ENCODE results near the gene NRBP1.
A peak's percentile ranks its signal among the peaks of the same experiment; 100 is the strongest.
"Not testable (repeated sequence)": the region's sequence is repeated elsewhere in the genome, so short reads cannot be mapped to it uniquely, and the experiment has no call there.

Gene NRBP1

DNA sequence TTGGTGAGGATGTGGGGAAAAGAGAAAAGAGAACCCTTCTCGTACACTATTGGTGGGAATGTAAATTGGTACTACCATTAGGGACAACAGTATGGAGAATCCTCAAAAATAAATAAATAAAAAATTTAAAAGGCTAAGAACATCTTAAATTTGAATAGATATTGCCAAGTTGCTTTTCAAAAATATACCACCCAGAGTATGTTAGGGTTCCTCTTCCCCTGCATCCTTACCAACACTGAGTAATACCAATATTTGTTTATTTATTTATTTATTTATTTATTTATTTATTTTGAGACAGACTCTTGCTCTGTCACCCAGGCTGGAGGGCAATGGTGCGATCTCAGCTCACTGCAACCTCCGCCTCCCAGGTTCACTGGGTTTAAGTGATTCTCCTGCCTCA is 5.5 kb upstream of the NRBP1 start:
- DNase-seq: no peak

DNA sequence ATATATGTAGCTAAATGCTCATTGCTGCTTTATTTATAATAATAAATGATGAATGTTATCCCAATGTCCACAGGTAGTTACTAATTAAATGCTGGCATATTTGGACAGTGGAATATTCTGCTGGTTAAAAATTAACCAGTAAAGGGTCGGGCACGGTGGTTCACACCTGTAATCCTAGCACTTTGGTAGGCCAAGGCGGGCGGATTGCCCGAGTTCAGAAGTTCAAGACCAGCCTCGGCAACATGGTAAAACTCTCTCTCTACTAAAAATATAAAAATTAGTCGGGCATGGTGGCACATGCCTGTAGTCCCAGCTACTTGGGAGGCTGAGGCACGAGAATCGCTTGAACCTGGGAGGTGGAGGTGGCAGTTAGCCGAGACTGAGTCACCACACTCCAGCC is 3.4 kb upstream of the NRBP1 start:
- not testable (repeated sequence) for DNase-seq

DNA sequence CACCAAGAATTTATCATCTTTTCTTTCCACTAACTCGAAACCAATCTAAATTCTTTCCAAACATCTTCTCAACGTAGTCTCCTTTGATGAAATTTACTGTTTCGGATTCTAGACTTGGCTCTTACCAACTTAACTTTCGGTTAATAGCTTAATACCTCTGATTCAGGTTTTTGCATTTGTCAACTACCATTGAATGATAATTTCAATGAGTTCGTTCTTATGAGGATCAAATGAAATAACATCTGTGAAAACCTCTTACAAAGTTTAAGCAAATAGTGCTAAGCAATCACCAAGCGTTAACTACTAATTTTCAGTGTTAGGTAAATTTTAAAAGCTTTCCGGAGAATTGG is 593 bp upstream of the NRBP1 start:
- DNase-seq: no peak

DNA sequence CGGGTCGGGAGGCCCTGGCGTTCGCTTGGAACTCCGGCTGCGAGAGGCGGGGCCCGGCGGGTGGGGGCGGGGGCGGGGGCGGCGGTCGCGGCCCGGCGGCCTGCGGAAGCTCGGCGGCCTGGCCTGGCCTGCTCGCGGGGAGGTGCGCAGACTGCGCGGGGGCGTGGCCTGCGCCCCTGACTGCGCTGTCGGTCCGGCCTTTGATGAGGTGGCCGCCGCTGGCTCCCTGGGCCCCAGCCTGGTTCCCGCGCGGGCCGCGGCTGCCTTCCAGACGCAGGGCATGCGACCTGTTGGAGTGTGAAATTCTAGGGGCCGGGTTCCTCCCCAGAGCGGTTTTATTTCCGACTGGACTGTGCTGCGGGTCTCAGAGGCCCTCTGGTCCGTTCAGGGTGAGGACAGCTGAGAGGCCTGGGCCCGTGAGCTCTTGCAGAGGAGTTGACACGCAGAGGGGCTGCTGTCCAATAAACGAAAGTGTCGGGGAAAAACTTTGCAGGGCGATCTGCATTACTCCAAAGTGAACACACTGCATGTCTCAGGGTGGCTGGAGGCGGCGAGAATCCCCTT is 629 bp downstream of the NRBP1 start:
- peak; percentile 87 for DNase-seq

DNA sequence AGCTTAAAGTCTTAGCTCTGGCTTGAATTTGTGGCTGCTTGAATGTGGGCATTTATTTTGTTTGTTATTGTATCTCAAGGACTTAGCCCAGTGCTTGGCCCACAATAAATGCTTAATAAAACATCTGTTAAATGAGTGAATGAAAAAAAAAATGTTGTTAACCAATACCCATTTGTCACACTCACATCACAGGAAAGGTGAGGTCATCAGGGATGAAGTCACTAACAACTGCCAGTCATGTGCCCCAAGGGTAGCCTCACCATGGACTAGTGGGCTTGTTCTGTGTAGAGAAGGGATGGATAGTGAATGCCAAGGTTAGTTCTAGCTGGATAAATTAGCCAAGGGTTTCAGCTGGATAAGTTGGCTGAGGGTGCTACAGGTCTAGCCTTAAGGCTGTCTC is 3.0 kb downstream of the NRBP1 start:
- peak; percentile 80 for DNase-seq

DNA sequence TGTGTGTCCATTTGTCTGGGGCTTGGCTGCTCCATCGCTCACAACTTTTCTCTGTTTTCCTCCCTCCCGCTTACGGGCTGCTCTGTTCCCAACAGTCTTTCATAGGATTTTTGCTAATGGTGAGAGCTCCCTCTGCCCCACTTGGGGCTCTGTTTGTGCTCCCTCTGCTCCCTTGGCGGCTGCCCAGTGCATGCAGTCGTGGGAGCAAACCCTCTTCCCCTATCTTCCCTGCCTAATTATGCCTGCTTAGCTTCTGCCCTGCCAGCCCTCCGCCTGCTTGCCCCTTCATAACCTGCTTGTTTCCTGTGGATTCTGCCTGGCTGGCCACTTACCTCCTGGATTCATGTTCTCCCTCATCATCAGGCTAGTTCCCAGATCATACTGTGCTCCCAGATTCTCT is 7.2 kb downstream of the NRBP1 start:
- no peak for DNase-seq

DNA sequence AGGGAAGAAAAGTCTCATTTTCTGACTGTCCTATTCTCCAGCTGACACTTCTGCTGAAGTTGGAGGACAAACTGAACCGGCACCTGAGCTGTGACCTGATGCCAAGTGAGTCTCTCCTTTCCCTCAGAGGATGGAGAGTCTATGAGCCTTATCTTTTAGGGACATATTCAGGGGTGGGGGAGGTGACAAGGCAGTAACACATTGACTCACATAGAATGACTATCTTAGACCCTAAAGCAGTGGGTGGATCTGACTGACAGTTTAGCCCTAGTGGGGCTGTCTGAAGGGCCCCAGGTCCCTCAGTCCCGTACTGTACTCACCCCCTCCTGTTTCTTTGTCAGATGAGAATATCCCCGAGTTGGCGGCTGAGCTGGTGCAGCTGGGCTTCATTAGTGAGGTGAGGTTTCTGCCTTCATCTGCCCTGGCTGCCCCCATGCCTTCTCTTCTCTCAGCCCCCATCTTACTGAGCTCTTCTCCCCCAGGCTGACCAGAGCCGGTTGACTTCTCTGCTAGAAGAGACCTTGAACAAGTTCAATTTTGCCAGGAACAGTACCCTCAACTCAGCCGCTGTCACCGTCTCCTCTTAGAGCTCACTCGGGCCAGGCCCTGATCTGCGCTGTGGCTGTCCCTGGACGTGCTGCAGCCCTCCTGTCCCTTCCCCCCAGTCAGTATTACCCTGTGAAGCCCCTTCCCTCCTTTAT is 12.9 kb downstream of the NRBP1 start:
- no peak for DNase-seq

DNA sequence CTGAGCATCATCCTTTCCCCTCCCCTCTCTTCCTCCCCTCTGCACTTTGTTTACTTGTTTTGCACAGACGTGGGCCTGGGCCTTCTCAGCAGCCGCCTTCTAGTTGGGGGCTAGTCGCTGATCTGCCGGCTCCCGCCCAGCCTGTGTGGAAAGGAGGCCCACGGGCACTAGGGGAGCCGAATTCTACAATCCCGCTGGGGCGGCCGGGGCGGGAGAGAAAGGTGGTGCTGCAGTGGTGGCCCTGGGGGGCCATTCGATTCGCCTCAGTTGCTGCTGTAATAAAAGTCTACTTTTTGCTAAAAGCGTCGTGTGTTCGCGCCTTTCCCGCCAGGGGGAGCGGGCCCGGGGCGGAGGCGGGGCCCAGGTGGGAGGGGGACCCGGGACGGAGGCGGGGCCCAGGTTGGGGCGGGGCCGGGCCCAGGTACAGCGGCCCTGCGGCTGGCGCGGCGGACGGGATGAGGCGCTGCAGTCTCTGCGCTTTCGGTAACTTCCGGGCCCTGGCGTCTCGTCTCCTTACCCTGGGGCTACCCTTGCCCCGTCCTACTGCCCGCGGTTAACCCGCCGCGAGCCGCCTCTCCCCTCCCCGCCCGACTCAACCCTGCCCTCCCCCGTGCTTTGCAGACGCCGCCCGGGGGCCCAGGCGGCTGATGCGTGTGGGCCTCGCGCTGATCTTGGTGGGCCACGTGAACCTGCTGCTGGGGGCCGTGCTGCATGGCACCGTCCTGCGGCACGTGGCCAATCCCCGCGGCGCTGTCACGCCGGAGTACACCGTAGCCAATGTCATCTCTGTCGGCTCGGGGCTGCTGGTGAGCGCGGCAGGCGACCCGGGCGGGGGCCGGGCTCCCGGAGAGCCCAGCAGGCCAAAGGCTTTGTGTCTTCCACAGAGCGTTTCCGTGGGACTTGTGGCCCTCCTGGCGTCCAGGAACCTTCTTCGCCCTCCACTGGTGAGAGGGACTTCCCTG is 13.8 kb downstream of the NRBP1 start, which contains the start of gene KRTCAP3:
Gene KRTCAP3 (plus strand): TSS at position 424 of the 962 bp plus-strand sequence. CDS start 32 bp downstream, at position 456.
- no peak for DNase-seq

DNA sequence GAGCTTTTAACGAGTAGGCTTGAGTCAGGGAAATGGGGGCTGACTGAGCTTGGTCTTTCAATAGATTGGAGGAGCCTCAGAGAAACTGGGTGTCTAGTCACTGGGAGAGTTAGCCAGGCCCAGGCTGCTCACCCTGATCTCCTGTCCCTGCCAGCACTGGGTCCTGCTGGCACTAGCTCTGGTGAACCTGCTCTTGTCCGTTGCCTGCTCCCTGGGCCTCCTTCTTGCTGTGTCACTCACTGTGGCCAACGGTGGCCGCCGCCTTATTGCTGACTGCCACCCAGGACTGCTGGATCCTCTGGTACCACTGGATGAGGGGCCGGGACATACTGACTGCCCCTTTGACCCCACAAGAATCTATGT is 14.5 kb downstream of the NRBP1 start:
- DNase-seq: no peak

DNA sequence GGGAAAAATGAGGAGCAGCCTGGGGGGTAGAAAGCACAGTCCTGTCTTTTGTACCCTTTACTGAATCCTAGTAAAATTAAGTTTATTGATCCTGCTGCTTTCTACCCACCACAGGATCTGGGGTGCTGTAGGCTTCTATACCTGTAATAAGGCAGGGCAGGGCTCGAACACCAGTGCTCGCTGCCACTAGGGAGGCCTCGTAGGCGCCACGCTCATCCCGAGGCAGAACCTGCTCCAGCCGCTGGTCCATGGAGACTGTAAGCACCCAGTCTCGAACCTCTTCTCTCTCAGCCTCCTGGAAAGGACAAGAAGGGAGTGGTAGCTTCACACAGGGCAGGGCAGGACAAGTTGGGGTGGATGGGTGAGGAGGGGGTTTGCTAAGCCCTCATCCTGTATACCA is 16.7 kb downstream of the NRBP1 start:
- DNase-seq: no peak

DNA sequence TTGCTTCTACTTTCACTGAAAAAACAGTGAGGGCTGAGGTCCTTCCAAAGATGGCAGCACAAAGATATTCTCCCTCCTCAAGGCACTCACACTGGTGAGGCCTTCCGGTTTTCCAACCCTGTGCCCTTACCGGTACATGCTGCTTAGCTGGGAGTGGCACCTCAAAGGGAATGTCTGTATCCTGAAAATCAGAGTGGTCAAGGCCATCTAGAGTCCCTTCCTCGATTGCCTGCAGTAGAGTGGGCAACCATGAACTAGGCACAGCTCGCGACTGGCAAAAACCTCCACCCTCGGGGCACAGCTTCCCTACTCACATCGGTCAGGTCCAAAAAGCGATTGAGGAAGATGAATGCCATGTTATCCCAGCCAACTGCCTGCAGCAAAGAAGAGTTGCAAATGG is 17.2 kb downstream of the NRBP1 start:
- no peak for DNase-seq

DNA sequence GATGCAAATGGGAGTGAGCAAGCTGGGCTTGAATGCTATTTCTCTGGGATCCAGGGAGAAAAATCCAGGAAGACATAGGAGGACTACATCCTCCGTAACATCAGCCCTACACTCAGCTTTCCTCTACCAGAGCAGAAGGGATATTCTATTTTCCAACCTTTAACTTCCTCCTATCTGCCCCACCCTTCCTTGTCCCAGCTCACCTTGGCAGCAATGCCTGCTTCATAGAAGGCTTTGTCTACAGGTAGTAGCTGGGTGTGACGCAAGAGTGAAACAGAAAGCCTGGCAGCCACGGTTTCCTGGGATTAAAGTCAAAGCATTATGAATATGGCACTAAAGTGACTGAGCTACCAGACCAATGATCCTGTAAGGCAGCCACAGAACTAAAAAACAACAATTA is 17.6 kb downstream of the NRBP1 start:
- no peak for DNase-seq

DNA sequence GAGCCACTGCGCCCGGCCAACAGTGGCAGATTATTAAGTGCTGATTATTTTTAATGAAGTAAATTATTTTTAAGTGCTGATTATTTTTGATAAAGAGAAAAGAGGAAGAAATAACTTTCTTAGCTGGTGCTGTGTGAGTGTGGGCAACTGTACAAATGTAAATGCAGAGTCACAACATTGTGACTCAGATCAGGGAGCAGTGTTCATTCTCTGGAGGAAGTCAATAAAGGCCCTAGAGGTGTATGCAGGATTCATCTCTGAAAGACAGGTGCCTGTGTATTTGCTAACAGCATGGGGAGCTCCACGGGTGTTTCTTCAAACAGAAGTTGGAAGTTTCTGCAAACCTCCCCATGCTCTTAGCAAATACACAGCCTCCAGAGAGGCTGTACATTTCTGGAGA is 19.9 kb downstream of the NRBP1 start:
- DNase-seq: no peak

DNA sequence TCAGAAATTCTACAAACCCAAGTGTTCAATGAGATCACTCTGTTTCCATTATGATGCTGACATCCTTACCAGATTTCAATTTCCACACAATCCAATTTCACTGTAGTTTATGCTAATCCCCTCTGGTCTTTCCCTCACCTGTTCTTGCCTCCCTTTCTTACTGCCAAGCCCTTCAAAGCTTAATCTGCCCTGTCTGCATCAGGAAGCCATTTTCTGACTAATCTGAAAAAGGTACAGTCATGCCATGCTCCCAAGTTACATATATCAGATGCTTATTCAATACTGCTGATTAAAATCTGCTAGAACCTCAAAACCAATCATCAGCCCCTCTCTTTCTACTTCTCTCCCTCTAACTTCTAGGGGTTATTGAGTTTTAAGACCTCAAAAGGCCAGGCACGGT is 22.7 kb downstream of the NRBP1 start:
- no peak for DNase-seq

DNA sequence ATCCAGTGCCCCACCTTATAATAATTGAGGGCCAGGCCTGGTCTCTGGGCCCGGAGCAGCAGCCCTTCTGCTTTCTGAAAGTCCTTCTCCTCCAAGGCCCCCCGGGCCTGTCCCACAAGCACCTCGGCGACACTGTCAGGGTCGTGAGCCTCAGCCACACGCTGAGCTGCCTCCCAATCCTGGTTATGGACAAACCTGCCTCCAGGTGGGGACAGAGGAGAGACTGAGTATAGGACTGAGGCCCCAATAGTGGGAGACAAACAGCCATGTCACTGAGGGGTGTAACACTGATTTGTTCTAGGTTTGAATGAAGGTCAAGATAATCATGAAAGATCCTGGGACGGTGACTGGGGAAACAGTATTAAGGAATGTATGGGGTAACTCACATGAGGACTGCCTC is 25.5 kb downstream of the NRBP1 start:
- no peak for DNase-seq

DNA sequence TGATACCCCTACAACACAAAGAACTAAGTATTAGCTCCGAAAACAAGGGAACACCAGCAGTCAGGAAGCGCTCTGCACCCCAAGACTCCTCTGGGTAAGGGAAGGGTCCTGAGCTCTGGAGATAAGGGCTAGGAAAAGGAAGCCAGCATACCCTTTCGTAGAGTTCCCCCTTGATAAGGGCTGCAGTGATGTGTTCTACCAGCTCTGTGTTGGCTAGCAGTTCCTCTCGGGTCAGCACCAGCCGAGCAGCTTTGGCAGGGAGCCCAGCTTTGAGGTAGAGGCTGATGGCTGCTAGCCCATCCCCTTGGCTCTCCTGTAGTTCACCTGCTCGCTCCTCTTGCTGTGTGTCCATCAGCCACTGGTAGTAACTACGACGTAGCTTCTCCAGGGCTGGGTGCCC is 32.7 kb downstream of the NRBP1 start:
- DNase-seq: no peak

DNA sequence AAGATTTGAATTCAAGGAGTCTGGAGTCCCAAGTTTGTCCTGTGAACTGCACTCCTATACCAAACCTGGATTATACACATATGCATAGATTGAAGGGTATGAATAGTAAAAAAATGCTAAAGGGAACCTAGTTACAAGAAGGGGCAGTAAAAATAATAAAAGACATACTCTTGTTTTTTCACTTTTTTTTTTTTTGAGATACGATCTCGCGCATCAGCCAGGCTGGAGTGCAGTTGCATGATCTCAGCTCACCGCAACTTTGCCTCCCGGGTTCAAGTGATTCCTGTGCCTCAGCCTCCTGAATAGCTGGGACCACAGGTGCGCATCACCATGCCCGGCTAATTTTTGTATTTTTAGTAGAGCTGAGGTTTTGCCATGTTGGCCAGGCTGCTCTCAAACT is 36.0 kb downstream of the NRBP1 start:
- DNase-seq: no peak

DNA sequence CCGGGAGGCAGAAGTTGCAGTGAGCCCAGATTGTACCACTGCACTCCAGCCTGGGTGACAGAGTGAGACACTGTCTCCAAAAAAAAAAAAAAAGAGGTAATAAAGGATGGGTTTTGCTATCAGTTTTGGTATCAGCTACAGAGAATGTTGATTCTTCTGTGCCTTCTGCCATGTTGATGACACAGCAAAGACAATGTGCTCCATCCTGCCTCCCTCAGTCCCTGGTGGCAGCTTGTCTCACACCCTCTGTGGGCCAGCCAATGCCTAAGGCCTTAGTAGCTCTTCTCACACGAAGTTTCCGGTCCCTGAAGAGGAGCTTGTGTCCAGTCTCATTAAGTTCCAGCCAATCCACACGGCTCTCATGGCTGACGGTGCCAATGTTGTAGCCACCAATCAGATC is 43.5 kb downstream of the NRBP1 start:
- no peak for DNase-seq

DNA sequence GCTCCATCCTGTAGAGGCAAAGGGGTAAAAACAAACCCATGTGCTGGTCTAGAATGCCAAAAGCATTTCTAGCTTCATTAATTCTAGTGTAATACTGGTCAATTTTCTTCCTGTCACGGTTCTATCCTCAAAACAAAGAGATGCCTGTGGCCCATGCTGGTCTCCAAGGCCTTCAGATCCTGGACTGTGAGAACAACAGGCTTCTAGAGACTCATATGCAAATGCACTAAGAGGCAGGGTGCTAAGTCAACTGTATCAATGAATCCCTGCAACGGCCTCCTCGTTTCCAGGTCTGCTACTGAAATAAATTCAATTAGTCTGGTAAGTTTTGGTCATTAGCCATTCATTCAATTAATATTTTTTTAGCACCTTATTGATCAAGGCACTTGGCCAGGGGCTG is 57.1 kb downstream of the NRBP1 start:
- no peak for DNase-seq

DNA sequence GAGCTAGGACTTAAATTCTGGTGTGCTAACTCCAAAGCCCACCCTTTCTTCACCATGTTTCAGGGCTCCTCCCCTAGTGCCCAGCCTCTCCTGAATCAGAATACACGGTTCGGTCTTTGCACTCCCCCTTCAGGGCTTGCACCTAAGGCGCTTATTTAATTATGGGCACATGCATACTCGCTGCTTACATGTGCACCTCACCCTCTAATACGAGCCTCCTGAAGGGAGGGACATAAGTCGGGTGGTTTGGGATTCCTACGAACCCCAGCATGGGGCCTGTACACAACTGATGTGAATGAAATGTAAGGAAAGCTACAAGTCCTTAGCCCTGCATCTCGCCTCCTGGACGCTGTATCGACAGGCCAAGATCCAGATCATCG is 60.7 kb downstream of the NRBP1 start:
- peak; percentile 23 for DNase-seq

DNA sequence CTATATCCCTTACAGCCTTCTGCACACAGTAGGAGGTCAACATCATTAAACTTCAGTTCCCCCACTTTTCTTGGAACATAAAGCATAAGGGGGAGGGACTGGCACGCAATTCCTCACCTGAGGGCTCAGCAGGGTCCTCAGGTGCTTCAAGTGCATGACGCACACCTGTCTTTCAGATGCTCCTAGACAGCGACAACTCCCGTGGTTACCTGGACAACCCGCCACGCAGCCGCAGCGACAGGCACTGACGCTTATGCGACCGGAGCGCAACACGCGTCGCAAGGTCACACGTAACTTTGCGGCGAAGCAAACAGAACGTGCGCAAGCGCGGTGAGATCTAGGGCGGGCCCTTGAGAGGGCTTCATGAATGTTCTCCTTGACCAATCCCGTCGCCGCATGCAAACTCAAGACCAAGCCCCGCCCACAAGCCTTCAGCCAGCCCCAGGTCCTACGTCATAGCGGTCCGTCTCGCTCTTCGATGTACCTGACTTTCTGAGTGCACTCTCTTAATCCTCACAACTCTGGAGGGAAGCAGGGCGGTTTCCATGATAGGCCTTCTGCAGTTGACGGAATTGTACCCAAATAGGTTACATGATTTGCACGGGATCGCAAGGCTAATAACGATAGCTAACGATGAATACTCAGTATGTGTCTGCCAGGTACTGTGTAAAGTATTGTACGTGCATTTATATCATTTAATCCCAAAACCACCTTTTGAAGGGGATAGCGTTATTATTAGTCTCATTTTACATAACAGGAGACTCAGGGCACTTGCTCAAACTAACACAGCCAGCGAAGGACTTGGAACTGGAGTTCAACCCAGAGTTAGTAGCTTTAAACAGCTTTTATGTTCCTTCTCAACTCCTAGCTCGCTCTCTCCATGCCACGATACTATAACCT is 61.3 kb downstream of the NRBP1 start, which contains the start of gene IFT172:
Gene IFT172 (minus strand): TSS at position 246 of the 900 bp plus-strand sequence. CDS start 90 bp downstream, at position 156.
- DNase-seq: peak; percentile 98
